PC-3 (cell line): ENCODE results near the gene MEX3B. TPM values are rescaled to one million over a fixed set of nuclear protein-coding genes. Genes with fewer than 3 reads are reported as not detected.

Source experiments
- ATAC-seq: fragments of 200-7000 bp; cut with Tn5 transposase; 2 replicates; pipeline ENCODE4 v1.9.1; 2020; ENCODE audit warnings: mild to moderate bottlenecking, moderate library complexity
- BruUV-seq: library from RNA; stranded (reverse); fragments of 400-500 nt; replicated peaks from 2 replicates; lab custom pipeline; 2021; lab: Mats Ljungman, UMichigan
- CTCF ChIA-PET: fragments of 300-600 bp; sonication (Branson Sonifier 250); formaldehyde crosslinking; loops from one replicate; lab custom pipeline; 2022; ENCODE audit warnings: antibody characterized with exemption; lab: Charles Lee
- POLR2A ChIA-PET: fragments of 300-600 bp; sonication (Branson Sonifier 250); formaldehyde crosslinking; loops from one replicate; lab custom pipeline; 2022; ENCODE audit warnings: antibody characterized with exemption; ENCODE audit not compliant: unreplicated experiment; lab: Charles Lee
- DNase-seq: peaks from one replicate; pipeline ENCODE4 v3.0.0-alpha.2; 2015
- H2AFZ ChIP-seq: fragments of 300-600 bp; sonication (generic); 2 replicates; pipeline ENCODE4 v1.6.0; 2016; ENCODE audit warnings: antibody characterized with exemption, low read length
- H3F3A ChIP-seq: fragments of 300-600 bp; sonication (generic); one replicate; pipeline ENCODE4 v1.6.0; 2017; ENCODE audit warnings: antibody characterized with exemption, low read length, control low read depth, mild to moderate bottlenecking; ENCODE audit not compliant: unreplicated experiment
- H3K27ac ChIP-seq: fragments of 300-600 bp; sonication (generic); 2 replicates; pipeline ENCODE4 v1.5.1; 2016; ENCODE audit warnings: mild to moderate bottlenecking, low read length
- H3K27me3 ChIP-seq: fragments of 300-600 bp; sonication (generic); 2 replicates; pipeline ENCODE4 v1.6.1; 2016; ENCODE audit warnings: low read length, mixed read lengths
- H3K36me3 ChIP-seq: fragments of 300-600 bp; sonication (generic); 2 replicates; pipeline ENCODE4 v1.6.1; 2016; ENCODE audit warnings: low read depth, mixed run types, low read length, mixed read lengths
- H3K4me1 ChIP-seq: fragments of 300-600 bp; sonication (generic); 2 replicates; pipeline ENCODE4 v1.5.1; 2016; ENCODE audit warnings: low read length; ENCODE audit not compliant: insufficient read depth
- H3K4me2 ChIP-seq: fragments of 300-600 bp; sonication (generic); 2 replicates; pipeline ENCODE4 v1.6.0; 2016; ENCODE audit warnings: low read length
- H3K4me3 ChIP-seq: fragments of 300-600 bp; sonication (generic); 2 replicates; pipeline ENCODE4 v1.5.1; 2016; ENCODE audit warnings: mild to moderate bottlenecking, low read length, mixed read lengths
- H3K79me2 ChIP-seq: fragments of 300-600 bp; sonication (generic); 2 replicates; pipeline ENCODE4 v1.6.1; 2017; ENCODE audit warnings: low read length, mixed read lengths
- H3K9ac ChIP-seq: fragments of 300-600 bp; sonication (generic); 2 replicates; pipeline ENCODE4 v1.6.0; 2016; ENCODE audit warnings: mild to moderate bottlenecking, low read length
- H3K9me2 ChIP-seq: fragments of 300-600 bp; sonication (generic); replicated peaks from 2 replicates; pipeline ENCODE4 v1.6.1; 2016; ENCODE audit warnings: mixed run types, low read length, mixed read lengths
- H3K9me3 ChIP-seq: fragments of 300-600 bp; sonication (generic); 2 replicates; pipeline ENCODE4 v1.6.1; 2016; ENCODE audit warnings: low read length, mixed read lengths
- H4K20me1 ChIP-seq: fragments of 300-600 bp; sonication (generic); 2 replicates; pipeline ENCODE4 v1.6.1; 2016; ENCODE audit warnings: low read length, mixed read lengths
- CTCF ChIP-seq: fragments of 300-600 bp; sonication (generic); conservative IDR thresholded peaks from 2 replicates; pipeline ENCODE4 v1.5.1; 2017; ENCODE audit warnings: antibody characterized with exemption, low read depth, mild to moderate bottlenecking, low read length
- EZH2 ChIP-seq: fragments of 300-600 bp; sonication (generic); IDR thresholded peaks from one replicate; pipeline ENCODE4 v1.6.1; 2017; ENCODE audit warnings: antibody characterized with exemption, mild to moderate bottlenecking, low read length; ENCODE audit not compliant: unreplicated experiment
- EZH2phosphoT487 ChIP-seq: fragments of 300-600 bp; sonication (generic); IDR thresholded peaks from 2 replicates; pipeline ENCODE4 v1.6.1; 2018; ENCODE audit warnings: mild to moderate bottlenecking, antibody characterized with exemption, low read length, borderline replicate concordance
- intact Hi-C: fragments of 100-400 bp; cut with micrococcal nuclease; formaldehyde crosslinking; loops from 2 replicates; pipeline ENCODE4 v1.9.0; 2023
- total RNA-seq: library from RNA; depleted of rRNA; stranded (reverse); fragments of >200 nt; gene quantifications from 2 replicates; pipeline ENCODE4 v1.2.3, GENCODE V29; 2014; rRNA removed

Gene MEX3B
- total RNA-seq, 1 experiment from 2014 or later: 0.58 TPM

GRCh38 chr15:81992523-81992922 is 53.3 kb downstream of the MEX3B start:
- Histone ChIP-seq H3K4me2 (no peak overlapping the region), H3K27me3 (no peaks in the 10 kb centered on the region), H4K20me1 (no peaks in the 10 kb centered on the region), H3K27ac (no peak overlapping the region), H3K9me2 (no peaks in the 10 kb centered on the region), H3K79me2 (no peaks in the 10 kb centered on the region), H2AFZ (no peak overlapping the region), H3K4me3 (no peak overlapping the region), H3K4me1 (no peaks in the 10 kb centered on the region), H3F3A (no peaks in the 10 kb centered on the region), H3K9me3 (peaks cover 4% of the 10 kb centered on the region; the same call in 1 of the 2 replicates), H3K36me3 (no peaks in the 10 kb centered on the region), H3K9ac (no peak overlapping the region)
- ATAC-seq (no peak), DNase-seq (no peak)
- POLR2A ChIA-PET: no interaction called here
- TF ChIP-seq EZH2phosphoT487 (no peak), EZH2 (no peak), CTCF (no peak)
- BruUV-seq: no TSS peak
- CTCF ChIA-PET: no interaction called here
- intact Hi-C loops: no loop called here

Other genes with a start within 250 kb of the MEX3B start
- 12.4 and 14.7 TPM in 2 replicates for gene EFL1, start 216.7 kb upstream of the MEX3B start, total RNA-seq
- gene SAXO2, start 216.8 kb upstream of the MEX3B start, total RNA-seq: 0.35 and 3.7 TPM in 2 replicates